NT2/D1 (cell line): ENCODE measurements around the gene LEMD2.

Source experiments
- DNase-seq: peaks from one replicate; pipeline ENCODE4 v3.0.0-alpha.2; 2011; ENCODE audit warnings: low read depth, low spot score
- H3K27me3 ChIP-seq: 2 replicates; pipeline ENCODE4 v1.6.0; 2011; ENCODE audit warnings: mild to moderate bottlenecking; ENCODE audit not compliant: insufficient read length, insufficient read depth
- H3K36me3 ChIP-seq: 2 replicates; pipeline ENCODE4 v1.6.1; 2011; ENCODE audit warnings: mild to moderate bottlenecking, low read length, mixed read lengths; ENCODE audit not compliant: insufficient read depth, insufficient read length
- H3K4me1 ChIP-seq: 2 replicates; pipeline ENCODE4 v1.5.1; 2011; ENCODE audit not compliant: insufficient read depth, insufficient read length
- H3K4me3 ChIP-seq: 2 replicates; pipeline ENCODE4 v1.5.1; 2011; ENCODE audit warnings: low read depth; ENCODE audit not compliant: insufficient read length
- H3K9ac ChIP-seq: 2 replicates; pipeline ENCODE4 v1.6.0; 2011; ENCODE audit warnings: low read depth; ENCODE audit not compliant: insufficient read length
- H3K9me3 ChIP-seq: 2 replicates; pipeline ENCODE4 v1.5.1; 2011; ENCODE audit warnings: mild to moderate bottlenecking, low read length; ENCODE audit not compliant: insufficient read depth
- SUZ12 ChIP-seq: IDR thresholded peaks from 2 replicates; pipeline ENCODE4 v1.6.1; 2011; ENCODE audit not compliant: insufficient read length, insufficient read depth; ENCODE audit errors: extremely low read depth
- YY1 ChIP-seq: IDR thresholded peaks from 2 replicates; pipeline ENCODE4 v1.6.1; 2011; ENCODE audit not compliant: insufficient read length, insufficient read depth
- ZNF274 ChIP-seq: IDR thresholded peaks from 2 replicates; pipeline ENCODE4 v1.6.1; 2011; ENCODE audit warnings: mild to moderate bottlenecking, low read depth, low read length

The LEMD2 gene

DNA sequence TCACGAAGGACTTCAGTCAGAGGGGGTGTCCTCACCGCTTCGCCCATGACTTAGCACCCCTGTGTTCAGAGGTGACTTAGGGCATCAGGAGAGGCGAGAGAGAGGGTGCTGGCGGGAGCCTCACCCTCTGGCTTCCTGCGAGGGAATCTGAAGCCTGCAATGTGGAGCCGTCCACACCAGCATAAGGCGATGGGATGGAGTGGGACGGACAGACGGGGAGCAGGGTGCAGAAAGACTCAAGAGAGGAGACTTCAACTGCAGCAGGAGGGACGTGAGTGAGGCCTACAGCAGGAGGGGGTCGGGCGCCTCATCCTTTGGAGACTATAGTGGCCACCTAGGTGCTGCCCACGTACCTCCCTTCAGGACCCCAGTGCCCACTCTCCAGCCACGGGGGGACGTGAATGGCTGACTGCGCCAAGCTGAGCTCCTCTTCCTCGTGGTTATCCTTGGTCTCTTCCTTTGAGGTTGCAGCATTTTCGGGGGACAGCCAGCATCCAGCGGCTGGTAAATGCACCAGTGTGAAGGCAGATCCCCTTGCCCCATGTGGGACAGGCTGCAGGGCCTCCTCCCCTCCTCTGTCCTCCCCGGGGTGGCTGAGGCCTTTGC, 41.8 kb upstream of the LEMD2 start:
- no peak for DNase-seq
- H3K9ac ChIP-seq: peak overlapping the region; percentile 8
- H3K4me1 ChIP-seq: peaks cover 24% of the 10 kb centered on the region
- no peak for TF ChIP-seq ZNF274
- TF ChIP-seq SUZ12: no peak
- TF ChIP-seq YY1: no peak
- H3K4me3 ChIP-seq: no peak overlapping the region
- H3K27me3 ChIP-seq: no peaks in the 10 kb centered on the region
- H3K9me3 ChIP-seq: peaks cover 14% of the 10 kb centered on the region; the same call in 1 of the 2 replicates
- H3K36me3 ChIP-seq: no peaks in the 10 kb centered on the region

DNA sequence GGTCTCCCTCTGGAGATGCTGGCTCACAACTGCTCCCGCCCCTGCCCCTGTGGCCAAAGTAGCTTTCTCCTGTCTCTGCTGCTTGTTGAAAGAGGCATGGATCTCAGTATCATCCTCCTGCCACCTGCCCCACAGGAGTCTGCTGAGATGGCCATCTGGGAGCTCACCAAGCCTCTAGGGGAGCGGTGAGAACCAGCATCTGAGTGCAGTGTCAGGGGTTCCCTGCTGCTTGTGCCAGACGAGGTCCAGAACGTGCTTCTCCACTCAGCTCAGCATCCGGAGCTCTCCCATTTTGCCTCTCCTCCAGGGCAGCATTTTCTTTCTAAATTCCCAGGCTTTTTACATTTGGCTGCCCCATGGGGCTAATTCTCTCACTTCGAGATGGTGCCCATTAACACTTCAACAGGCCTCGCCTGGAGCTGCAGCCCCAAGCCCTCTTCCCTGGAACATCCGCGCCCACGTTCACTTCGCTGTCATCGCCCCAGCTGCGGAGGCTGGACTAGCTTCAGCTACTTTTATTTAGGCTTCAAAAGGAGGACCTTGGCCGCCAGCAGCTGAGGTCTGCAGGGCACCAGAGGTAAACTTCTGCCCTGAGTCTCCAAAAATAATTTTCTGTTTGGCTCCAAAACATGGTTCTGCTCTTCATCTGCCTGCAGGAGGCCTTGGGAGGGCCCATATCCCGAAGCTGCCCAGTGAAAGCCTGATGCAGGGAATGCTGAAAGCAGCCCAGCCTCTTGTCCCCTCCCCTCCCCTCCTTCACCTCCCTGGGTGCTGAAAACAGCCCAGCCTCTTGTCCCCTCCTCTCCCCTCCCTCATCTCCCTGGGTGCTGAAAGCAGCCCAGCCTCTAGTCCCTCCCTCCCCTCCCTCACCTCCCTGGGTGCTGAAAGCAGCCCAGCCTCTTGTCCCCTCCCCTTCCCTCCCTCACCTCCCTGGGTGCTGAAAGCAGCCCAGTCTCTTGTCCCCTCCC, 40.1 kb upstream of the LEMD2 start:
- Histone ChIP-seq H3K27me3 (no peaks in the 10 kb centered on the region), H3K9me3 (peaks cover 11% of the 10 kb centered on the region; the same call in 1 of the 2 replicates), H3K9ac (peak overlapping the region; percentile 64), H3K4me1 (peaks cover 29% of the 10 kb centered on the region), H3K36me3 (no peaks in the 10 kb centered on the region), H3K4me3 (no peak overlapping the region)
- TF ChIP-seq YY1 (no peak), SUZ12 (no peak), ZNF274 (no peak)
- no peak for DNase-seq

DNA sequence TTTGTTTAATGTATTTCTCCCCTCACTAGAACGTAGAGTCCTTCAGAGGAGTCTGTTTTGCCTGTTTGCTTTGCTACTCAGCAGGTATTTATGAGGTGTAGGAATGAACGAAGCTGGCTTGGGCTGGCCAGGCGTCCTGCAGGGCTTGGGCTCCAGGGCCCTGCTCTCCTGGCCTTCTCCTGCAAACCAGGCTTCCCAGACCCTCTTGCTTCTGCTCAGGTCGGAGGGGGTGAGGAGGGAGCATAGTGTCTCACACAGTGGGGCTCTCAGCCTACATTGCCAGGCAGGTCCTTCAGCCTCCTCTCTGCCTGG, 39.5 kb upstream of the LEMD2 start:
- H3K4me1 ChIP-seq: peaks cover 29% of the 10 kb centered on the region
- TF ChIP-seq YY1: no peak
- no peak for TF ChIP-seq ZNF274
- no peak for TF ChIP-seq SUZ12

DNA sequence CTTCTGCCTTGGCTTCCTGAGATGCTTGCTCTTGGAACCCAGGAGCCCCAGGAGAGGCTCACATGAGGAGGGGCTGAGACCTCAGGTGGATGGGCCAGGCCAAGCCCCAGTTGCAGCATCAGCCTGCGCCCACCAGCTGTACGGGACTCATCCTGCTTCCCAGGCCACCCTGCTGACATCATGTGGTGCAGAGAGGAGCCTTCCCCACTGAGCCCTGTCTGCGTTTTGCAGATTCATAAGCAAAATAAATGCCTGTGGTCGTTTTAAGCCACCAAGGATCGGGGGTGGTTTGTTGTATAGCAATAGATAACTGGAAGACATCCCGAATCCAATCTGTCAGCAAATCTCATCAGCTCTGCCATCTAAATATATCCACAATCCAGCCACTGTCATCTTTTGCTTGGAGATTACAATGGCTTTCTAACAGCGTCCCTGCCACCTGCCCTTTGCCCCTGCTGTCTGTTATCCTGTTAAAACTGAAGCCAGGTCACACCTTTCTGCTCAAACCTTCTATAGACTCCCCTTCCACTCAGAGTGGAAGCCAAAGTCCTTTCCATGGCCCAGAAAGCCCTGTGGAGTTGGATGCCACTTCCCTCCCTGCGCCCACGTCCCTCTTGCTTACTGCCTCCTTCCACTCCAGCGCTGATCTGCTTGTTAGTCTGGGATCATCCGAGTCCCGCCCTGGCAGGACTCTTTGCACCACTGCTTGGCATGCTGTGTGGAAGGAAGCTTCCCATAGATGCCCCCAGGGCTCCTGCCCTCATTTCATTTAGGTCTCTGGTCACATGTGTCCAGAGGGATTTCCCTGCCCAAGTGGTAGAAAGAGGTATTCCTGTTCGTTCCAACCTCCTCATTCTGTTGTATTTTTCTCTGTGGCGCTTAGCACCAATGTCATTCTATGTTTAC, 38.9 kb upstream of the LEMD2 start:
- no peak for TF ChIP-seq SUZ12
- TF ChIP-seq YY1: no peak
- no peak for TF ChIP-seq ZNF274
- Histone ChIP-seq H3K9me3 (no peaks in the 10 kb centered on the region), H3K4me1 (peaks cover 32% of the 10 kb centered on the region), H3K9ac (no peak overlapping the region), H3K36me3 (no peaks in the 10 kb centered on the region), H3K4me3 (no peak overlapping the region), H3K27me3 (no peaks in the 10 kb centered on the region)
- no peak for DNase-seq

More for the DNA sequence above, 39.5 kb upstream of the LEMD2 start:
- H3K4me3 ChIP-seq: no peak overlapping the region
- DNase-seq: no peak
- no peaks in the 10 kb centered on the region for H3K36me3 ChIP-seq
- H3K27me3 ChIP-seq: no peaks in the 10 kb centered on the region
- H3K9ac ChIP-seq: peak overlapping the region; percentile 68
- peaks cover 5% of the 10 kb centered on the region; the same call in 1 of the 2 replicates for H3K9me3 ChIP-seq

DNA sequence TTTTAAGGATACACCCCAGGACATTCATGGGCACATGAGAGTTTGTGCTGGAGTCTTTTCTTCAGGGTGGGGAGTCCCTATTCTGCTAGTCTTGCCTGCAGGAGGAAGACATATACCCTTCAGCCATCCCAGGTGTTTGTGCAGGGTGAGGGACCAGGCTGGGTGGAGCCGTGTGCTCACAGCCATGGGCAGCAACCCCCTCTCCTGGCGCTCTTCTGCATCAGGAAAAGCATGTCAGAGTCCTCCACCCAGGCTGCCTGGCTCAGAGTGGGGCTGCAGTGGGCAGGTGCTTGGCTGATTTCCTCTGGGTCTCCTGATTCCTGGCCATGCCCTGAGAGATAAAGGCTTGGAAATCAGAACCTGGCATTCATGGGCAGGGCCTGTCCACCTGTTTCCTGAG, 37.6 kb upstream of the LEMD2 start:
- no peak for TF ChIP-seq YY1
- no peak for TF ChIP-seq ZNF274
- no peak for TF ChIP-seq SUZ12
- H3K4me3 ChIP-seq: no peak overlapping the region
- H3K4me1 ChIP-seq: peaks cover 34% of the 10 kb centered on the region
- no peak overlapping the region for H3K9ac ChIP-seq
- no peaks in the 10 kb centered on the region for H3K9me3 ChIP-seq
- DNase-seq: no peak
- no peaks in the 10 kb centered on the region for H3K36me3 ChIP-seq
- H3K27me3 ChIP-seq: no peaks in the 10 kb centered on the region

DNA sequence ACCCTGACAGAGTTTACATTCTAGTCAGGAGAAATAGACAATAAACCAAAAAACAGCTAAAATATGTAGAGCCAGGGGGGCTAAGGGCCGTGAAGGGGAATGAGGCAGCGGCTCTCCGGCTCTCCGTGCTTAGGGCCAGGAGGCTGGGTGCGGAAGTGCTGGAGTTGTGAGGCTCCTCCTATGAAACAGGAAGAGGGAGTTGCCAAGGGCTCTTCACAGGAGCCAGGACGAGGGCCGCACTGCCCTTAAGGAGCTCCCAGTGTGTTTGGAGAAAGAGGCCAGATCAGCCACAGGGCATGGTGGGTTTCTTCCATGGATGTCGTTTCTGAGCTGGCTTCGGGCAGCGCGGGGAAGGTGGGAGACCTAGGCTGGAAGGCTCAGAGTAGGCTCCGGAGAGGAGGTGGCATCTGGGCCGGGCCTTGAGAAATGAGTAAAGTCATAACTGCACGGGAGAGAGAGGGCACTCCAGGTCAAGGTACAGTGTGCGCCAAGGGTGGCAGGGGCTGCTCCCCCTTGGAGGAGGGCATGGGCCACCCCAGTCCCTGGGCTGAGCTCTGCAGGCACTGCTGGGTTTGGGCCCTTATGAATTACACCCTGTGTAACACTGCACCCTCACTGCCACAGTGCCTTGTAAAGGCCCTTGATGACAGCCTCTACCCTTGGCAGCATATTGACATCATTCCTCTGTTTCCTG, 35.7 kb upstream of the LEMD2 start:
- TF ChIP-seq SUZ12 (no peak), ZNF274 (no peak), YY1 (no peak)
- Histone ChIP-seq H3K36me3 (no peaks in the 10 kb centered on the region), H3K4me3 (no peak overlapping the region), H3K9me3 (no peaks in the 10 kb centered on the region), H3K4me1 (peaks cover 31% of the 10 kb centered on the region), H3K27me3 (no peaks in the 10 kb centered on the region), H3K9ac (no peak overlapping the region)
- DNase-seq: no peak
